DMS153 (cell line): ENCODE results near the gene TGFBR3.
A peak's percentile ranks its signal among the peaks of the same experiment; 100 is the strongest.

ENCODE experiments used
- DNase-seq: peaks from one replicate; lab custom pipeline; 2025; lab: John Stamatoyannopoulos, UW

Gene TGFBR3

GRCh38 chr1:91754816-91755580 lies 131.0 kb downstream of the TGFBR3 start:
- DNase-seq = no peak

DNA sequence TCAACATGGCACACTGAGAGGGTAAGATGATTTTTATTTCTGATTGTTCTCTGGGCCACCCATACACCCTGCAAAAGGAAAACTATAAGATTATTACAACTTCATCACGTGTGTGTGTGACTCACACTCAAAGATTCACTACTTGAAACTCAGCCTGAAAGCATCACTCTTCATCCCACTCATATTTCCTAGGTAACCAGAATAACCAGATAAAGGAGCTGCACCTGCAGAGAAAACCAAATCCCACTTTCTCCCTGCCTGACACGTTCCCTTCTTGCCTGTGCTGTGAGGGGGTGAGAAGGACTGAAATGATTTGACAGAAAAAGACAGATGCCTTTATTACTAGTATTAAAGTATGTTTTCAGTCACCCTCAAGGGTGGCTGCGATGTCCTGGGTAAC lies 131.6 kb downstream of the TGFBR3 start:
- DNase-seq = no peak

- no peak for DNase-seq
These were observed 132.1 kb downstream of the TGFBR3 start for GRCh38 chr1:91753878-91754277.

GRCh38 chr1:91752324-91752723 lies 133.6 kb downstream of the TGFBR3 start:
- DNase-seq = no peak

- no peak for DNase-seq
These were observed 134.7 kb downstream of the TGFBR3 start for GRCh38 chr1:91751275-91751674.

DNA sequence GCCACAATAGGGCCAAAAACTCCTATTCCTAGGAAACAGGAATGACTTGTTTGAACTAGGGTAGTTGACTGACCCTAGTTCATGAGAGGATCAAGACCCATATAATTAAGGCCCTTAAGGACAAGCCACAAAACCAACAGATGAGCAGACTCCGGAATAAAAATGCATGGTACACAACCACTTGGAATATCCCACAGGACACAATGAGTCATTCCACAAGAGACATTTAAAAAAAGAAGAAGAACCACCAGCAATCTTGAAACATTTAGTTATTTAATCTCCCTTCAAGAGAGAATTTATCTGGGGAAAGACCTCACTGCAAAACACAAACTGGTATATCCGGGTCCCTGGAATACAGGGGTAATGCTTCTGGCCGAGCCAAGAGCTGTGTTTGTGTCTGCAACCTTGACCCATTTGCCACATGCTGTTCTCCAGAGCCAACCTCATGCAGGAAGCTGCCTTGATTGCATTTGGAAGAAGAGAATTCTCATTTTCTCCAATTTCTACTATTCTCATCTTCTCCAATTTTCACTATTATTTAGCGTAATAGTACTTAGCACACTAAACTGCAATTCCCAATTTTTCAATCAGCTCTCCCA lies 135.5 kb downstream of the TGFBR3 start:
- DNase-seq = no peak

- DNase-seq = no peak
These were observed 136.1 kb downstream of the TGFBR3 start for GRCh38 chr1:91749788-91750231.

- no peak for DNase-seq
These were observed 138.3 kb downstream of the TGFBR3 start for GRCh38 chr1:91747666-91748065.

DNA sequence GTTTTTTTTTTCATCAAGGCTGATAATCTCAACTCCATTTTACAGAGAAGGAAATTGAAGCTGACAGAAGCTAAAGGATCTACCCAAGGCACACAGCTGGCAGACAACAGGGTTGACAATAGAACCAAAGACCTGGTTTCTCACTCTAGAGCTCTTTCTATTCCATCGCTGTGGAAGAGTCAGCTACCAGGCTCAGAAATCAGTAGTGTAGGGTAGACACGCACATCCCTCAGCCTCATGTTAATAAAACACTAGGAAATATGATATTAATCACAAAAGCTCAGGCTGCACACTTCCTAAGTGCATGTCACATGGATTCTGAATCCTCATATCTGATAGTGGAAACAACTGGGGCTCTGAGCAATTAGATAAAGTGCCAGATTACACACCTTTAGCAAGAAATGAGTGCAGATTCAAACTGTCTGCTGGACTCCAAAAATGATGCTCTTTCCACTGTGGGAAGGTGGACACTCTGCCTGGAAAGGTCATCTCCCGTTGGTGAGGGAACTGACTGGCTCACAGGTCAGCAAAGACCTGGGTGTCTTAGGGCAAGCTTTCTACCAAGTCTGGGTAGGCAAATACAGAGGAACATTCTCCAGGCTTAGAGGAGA lies 139.1 kb downstream of the TGFBR3 start:
- no peak for DNase-seq

GRCh38 chr1:91745640-91746373 lies 140.1 kb downstream of the TGFBR3 start:
- DNase-seq = no peak

- DNase-seq = peak; percentile 35
These were observed 140.9 kb downstream of the TGFBR3 start for GRCh38 chr1:91744953-91745639.

DNA sequence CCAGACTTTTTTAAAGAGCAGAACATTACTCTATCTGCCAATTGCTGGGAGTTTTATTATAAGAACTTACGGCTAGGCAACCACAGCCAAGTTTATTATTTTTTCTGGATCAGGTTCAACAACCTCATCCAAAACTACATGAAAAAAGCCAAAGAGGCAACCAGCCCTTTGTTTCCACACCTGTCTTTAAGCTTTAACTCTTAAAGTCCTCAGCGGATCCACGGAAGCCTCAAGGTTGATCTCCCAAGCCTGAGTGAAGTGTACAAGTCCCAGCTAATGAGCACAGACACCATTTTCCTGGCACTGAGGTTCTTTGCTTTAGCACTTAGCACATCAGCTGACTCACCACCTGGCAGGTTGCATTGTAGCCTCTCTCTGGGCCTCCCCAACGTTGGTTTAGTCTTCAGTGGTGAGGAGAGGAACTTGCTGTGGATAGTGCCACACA lies 143.1 kb downstream of the TGFBR3 start:
- DNase-seq = no peak

- no peak for DNase-seq
These were observed 144.0 kb downstream of the TGFBR3 start for GRCh38 chr1:91741906-91742305.

DNA sequence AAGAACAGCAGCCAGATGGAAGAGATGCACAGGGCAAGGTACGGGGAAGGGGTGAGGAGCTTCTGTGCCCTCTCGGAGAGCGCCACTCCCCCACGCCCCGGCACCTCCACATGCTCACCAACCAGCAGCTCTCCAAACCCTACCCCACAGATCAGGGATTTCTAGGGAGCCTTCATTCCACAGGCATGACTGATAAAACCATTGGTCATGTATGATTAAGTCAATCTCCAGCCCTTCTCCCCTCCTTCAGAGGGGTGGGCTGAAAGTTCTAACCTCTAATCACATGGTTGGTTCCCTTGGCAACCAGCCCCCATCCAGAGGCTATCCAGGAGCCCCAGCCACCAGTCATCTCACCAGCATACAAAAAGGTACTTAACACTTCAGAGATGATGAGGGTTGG lies 144.7 kb downstream of the TGFBR3 start:
- DNase-seq = no peak

DNA sequence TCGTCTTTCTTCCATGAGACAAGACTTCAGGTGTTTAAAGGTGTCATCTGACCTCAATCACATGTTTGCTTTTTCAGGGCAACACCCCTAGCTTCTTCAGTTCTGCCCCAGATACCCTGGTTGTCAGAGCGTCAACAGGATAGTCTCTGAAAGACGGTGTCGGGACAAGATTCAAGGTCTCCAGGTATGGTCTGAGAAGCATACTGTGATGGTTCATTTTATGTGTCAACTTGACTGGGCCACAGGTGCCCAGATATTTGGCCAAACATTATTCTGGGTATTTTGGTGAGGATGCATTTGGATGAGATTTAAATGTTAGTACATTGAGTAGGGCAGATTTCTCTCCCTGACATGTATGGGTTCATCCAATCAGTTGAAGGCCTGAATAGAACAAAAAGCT lies 148.3 kb downstream of the TGFBR3 start:
- DNase-seq = no peak

- DNase-seq = no peak
These were observed 149.0 kb downstream of the TGFBR3 start for GRCh38 chr1:91736715-91737615.

- no peak for DNase-seq
These were observed 149.7 kb downstream of the TGFBR3 start for GRCh38 chr1:91736146-91736714.

GRCh38 chr1:91735266-91735845 lies 150.6 kb downstream of the TGFBR3 start:
- DNase-seq = no peak

GRCh38 chr1:91734761-91735160 lies 151.2 kb downstream of the TGFBR3 start:
- no peak for DNase-seq

DNA sequence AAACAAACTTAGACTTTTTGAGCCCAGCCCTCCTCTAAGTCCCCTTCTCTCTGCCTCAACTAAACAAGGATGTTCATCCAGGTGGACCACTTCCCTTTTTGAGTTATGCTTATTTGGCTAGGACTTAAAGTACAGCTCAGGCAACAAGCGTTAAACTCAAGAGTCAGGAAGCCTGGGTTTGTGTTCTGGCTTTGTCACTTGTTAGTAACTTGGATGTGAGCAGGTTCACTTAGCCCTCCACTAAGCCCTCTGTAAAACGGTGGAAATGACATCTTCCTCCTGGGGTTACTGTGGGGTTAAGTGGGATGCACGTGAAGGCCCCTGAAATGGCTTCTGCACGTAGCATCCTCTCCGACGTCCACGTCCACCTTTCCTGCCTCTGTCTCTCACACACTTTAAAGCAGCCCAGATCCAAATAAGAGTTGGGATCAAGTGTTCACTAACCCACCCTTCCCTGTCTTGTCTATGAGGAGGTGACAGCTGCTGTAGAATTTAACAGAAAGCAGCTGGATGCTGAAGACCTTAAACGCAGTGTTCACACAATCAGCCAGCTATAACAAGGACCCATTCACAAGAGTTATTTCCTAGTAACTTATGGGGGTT lies 152.7 kb downstream of the TGFBR3 start:
- no peak for DNase-seq
